K562 (cell line): ENCODE measurements around the gene MRPL19. TPM values are rescaled to one million over a fixed set of nuclear protein-coding genes. Genes with fewer than 3 reads are reported as not detected.
A peak's percentile ranks its signal among the peaks of the same experiment; 100 is the strongest.

Source experiments
- BDP1 ChIP-seq: IDR thresholded peaks from 3 replicates; pipeline ENCODE4 v1.6.1; 2011; ENCODE audit not compliant: insufficient read length, insufficient read depth
- CBX3 ChIP-seq, 2 experiments: IDR thresholded peaks; 1 replicate in 1 of 2; 2 replicates in 1 of 2; pipeline ENCODE4 v1.6.1; 2012; ENCODE audit warnings: inconsistent platforms in 2 of 2, low read length in 2 of 2, borderline replicate concordance in 1 of 2, control low read depth in 1 of 2
- CCNT2 ChIP-seq: IDR thresholded peaks from 2 replicates; pipeline ENCODE4 v1.6.1; 2011; ENCODE audit warnings: borderline replicate concordance, low read depth, mild to moderate bottlenecking, moderate library complexity, mixed read lengths, low read length; ENCODE audit not compliant: insufficient read length; ENCODE audit errors: extremely low read depth
- FIP1L1 ChIP-seq: fragments of 200-400 bp; formaldehyde crosslinking; IDR thresholded peaks from 2 replicates; pipeline ENCODE4 v1.6.1; 2018; ENCODE audit warnings: mild to moderate bottlenecking, low read depth, low read length; ENCODE audit not compliant: poor library complexity, severe bottlenecking
- GATAD2A ChIP-seq: fragments of 450-650 bp; IDR thresholded peaks from 2 replicates; pipeline ENCODE4 v1.6.1; 2017
- HES1 ChIP-seq: fragments of 450-650 bp; IDR thresholded peaks from 2 replicates; pipeline ENCODE4 v1.6.1; 2016; ENCODE audit warnings: low read depth, mild to moderate bottlenecking, moderate library complexity
- IRF2 ChIP-seq: sonication (generic); formaldehyde crosslinking; IDR thresholded peaks from 2 replicates; pipeline ENCODE4 v1.8.1; 2022; ENCODE audit warnings: mild to moderate bottlenecking, missing genetic modification reagents
- KDM5B ChIP-seq: fragments of 200-600 bp; sonication (generic); IDR thresholded peaks from 2 replicates; pipeline ENCODE4 v1.6.1; 2012; ENCODE audit warnings: low read depth, mild to moderate bottlenecking, moderate library complexity, low read length, control low read depth, inconsistent platforms; ENCODE audit not compliant: insufficient replicate concordance
- KLF1 ChIP-seq: fragments of 450-650 bp; IDR thresholded peaks from 2 replicates; pipeline ENCODE4 v1.6.1; 2016; ENCODE audit warnings: missing genetic modification characterization, missing compliant biosample characterization
- KLF16 ChIP-seq: IDR thresholded peaks from 2 replicates; pipeline ENCODE4 v1.6.1; 2016; ENCODE audit warnings: antibody characterized with exemption
- MEIS2 ChIP-seq: fragments of 450-650 bp; IDR thresholded peaks from 2 replicates; pipeline ENCODE4 v1.6.1; 2014; ENCODE audit warnings: mild to moderate bottlenecking; ENCODE audit not compliant: partially characterized antibody
- MTA1 ChIP-seq: fragments of 450-650 bp; IDR thresholded peaks from 2 replicates; pipeline ENCODE4 v1.6.1; 2017; ENCODE audit warnings: borderline replicate concordance
- NFIX ChIP-seq: fragments of 250-450 bp; sonication (Bioruptor Pico); IDR thresholded peaks from 2 replicates; pipeline ENCODE4 v1.4.0; 2020; ENCODE audit warnings: low read depth, mild to moderate bottlenecking, moderate library complexity
- PCBP1 ChIP-seq: fragments of 200-400 bp; formaldehyde crosslinking; IDR thresholded peaks from 2 replicates; pipeline ENCODE4 v1.6.1; 2018; ENCODE audit warnings: mild to moderate bottlenecking, low read depth, low read length; ENCODE audit not compliant: poor library complexity, severe bottlenecking
- STAT5A ChIP-seq: IDR thresholded peaks from 2 replicates; pipeline ENCODE4 v1.6.1; 2012; ENCODE audit warnings: low read length, inconsistent platforms, borderline replicate concordance
- XRCC5 ChIP-seq: fragments of 200-400 bp; formaldehyde crosslinking; IDR thresholded peaks from 2 replicates; pipeline ENCODE4 v1.6.1; 2017; ENCODE audit warnings: low read depth, mild to moderate bottlenecking, low read length
- YBX1 ChIP-seq: fragments of 450-650 bp; IDR thresholded peaks from 2 replicates; pipeline ENCODE4 v1.7.1; 2016; ENCODE audit warnings: mild to moderate bottlenecking
- ZFP1 ChIP-seq: fragments of 450-650 bp; formaldehyde crosslinking; IDR thresholded peaks from 2 replicates; pipeline ENCODE4 v1.4.0; 2020; ENCODE audit warnings: mild to moderate bottlenecking, mixed read lengths
- ZFP30 ChIP-seq: fragments of 250-450 bp; sonication (Bioruptor Pico); IDR thresholded peaks from 2 replicates; pipeline ENCODE4 v1.8.0; 2022; ENCODE audit warnings: moderate library complexity, mild to moderate bottlenecking, inconsistent platforms, borderline replicate concordance
- ZFP36 ChIP-seq: fragments of 150-350 bp; IDR thresholded peaks from 2 replicates; pipeline ENCODE4 v1.6.1; 2018; ENCODE audit warnings: low read length, low read depth; ENCODE audit not compliant: partially characterized antibody
- ZMIZ1 ChIP-seq, 2 experiments: fragments of 150-350 bp in 1 of 2; IDR thresholded peaks; 2 replicates each; pipeline ENCODE4 v1.6.1; 2012 to 2016; ENCODE audit warnings: low read depth in 2 of 2, low read length in 2 of 2, mild to moderate bottlenecking in 1 of 2, moderate library complexity in 1 of 2
- ZNF143 ChIP-seq: sonication (generic); formaldehyde crosslinking; IDR thresholded peaks from 2 replicates; pipeline ENCODE4 v1.9.0; 2022; ENCODE audit warnings: mild to moderate bottlenecking, missing genetic modification reagents
- ZNF239 ChIP-seq: fragments of 250-450 bp; sonication (Bioruptor Pico); IDR thresholded peaks from 2 replicates; pipeline ENCODE4 v1.4.0; 2020; ENCODE audit warnings: mild to moderate bottlenecking
- ZNF282 ChIP-seq: sonication (generic); formaldehyde crosslinking; IDR thresholded peaks from 2 replicates; pipeline ENCODE4 v1.8.1; 2023; ENCODE audit warnings: missing genetic modification reagents
- polyA plus RNA-seq, 8 experiments: library from polyadenylated mRNA; depleted of rRNA in 4 of 8; stranded (reverse) in 5 of 8; unstranded in 3 of 8; fragments of >200 nt; fragmentation: Nextera tagmentation in 2 of 8; fragmentation: Illumina TruSeq in 1 of 8; extraction: Ambion mirVana in 2 of 8; extraction: Trizol in 1 of 8; gene quantifications; 2 replicates each; pipeline versions ENCODE4 v1.2.1 to v1.2.3, GENCODE V29; 2011 to 2014; ENCODE audit warnings: inconsistent platforms in 1 of 8, missing spikeins in 1 of 8
- total RNA-seq, 7 experiments: library from RNA; depleted of rRNA in 6 of 7; stranded (reverse); fragments of >200 nt in 6 of 7; fragmentation: Illumina TruSeq in 2 of 7; extraction: Trizol in 2 of 7; gene quantifications; 2 replicates each; pipeline versions ENCODE4 v1.2.1 to v1.2.3, GENCODE V29; 2011 to 2021; ENCODE audit warnings: low replicate concordance in 1 of 7

Gene MRPL19
- total and polyA plus RNA-seq, 9 of the 15 experiments (the other 6 are each of a cell fraction or from before 2014, with no cell fraction given), result 9.7 to 65.9 (median 56.1) TPM

- TF ChIP-seq ZMIZ1 (IDR thresholded peaks at IDR 0.05; ENCODE audit: low read depth in 2 of 2, low read length in 2 of 2) (peak in 1 of 2 experiments; percentile 68; a peak in 1 of 4 replicates), CCNT2 (peak; percentile 82), KLF1 (tag) (0 out of 2 replicates have a peak, but pooled peaks have one; percentile 49), ZFP36 (no peak), ZFP1 (CRISPR knock-in tag) (no peak), ZNF239 (CRISPR knock-in tag) (no peak), MTA1 (no peak), MEIS2 (peak; percentile 4), GATAD2A (0 out of 2 replicates have a peak, but pooled peaks have one; percentile 34), YBX1 (no peak), FIP1L1 (peak; percentile 88), PCBP1 (peak; percentile 81), XRCC5 (peak; percentile 46; the same call in 1 of the 2 replicates), STAT5A (0 out of 2 replicates have a peak, but pooled peaks have one; percentile 17), CBX3 (IDR thresholded peaks at IDR 0.05; ENCODE audit: borderline replicate concordance in 1 of 2, low read length in 2 of 2) (peak in 1 of 2 experiments; percentile 77; a peak in 2 of 3 replicates), ZNF282 (CRISPR knock-in tag) (peak; percentile 80; the same call in 1 of the 2 replicates), ZFP30 (CRISPR knock-in tag) (no peak), KLF16 (no peak), ZNF143 (CRISPR knock-in tag) (peak; percentile 60), BDP1 (no peak), NFIX (CRISPR knock-in tag) (no peak), KDM5B (peak; percentile 76), HES1 (no peak), IRF2 (peak; percentile 87; the same call in 1 of the 2 replicates)
Observed at GRCh38 chr2:75710577-75711253, 64.1 kb downstream of the MRPL19 start, which contains the start of gene GCFC2 (continued).
